NCI-H2171 (cell line): Measurements from ENCODE around the gene NLRX1.
"Not testable (repeated sequence)": the region's sequence is repeated elsewhere in the genome, so short reads cannot be mapped to it uniquely, and the experiment has no call there.

Experiments
- DNase-seq: peaks from one replicate; lab custom pipeline; 2025; lab: John Stamatoyannopoulos, UW

NLRX1 gene, protein sequence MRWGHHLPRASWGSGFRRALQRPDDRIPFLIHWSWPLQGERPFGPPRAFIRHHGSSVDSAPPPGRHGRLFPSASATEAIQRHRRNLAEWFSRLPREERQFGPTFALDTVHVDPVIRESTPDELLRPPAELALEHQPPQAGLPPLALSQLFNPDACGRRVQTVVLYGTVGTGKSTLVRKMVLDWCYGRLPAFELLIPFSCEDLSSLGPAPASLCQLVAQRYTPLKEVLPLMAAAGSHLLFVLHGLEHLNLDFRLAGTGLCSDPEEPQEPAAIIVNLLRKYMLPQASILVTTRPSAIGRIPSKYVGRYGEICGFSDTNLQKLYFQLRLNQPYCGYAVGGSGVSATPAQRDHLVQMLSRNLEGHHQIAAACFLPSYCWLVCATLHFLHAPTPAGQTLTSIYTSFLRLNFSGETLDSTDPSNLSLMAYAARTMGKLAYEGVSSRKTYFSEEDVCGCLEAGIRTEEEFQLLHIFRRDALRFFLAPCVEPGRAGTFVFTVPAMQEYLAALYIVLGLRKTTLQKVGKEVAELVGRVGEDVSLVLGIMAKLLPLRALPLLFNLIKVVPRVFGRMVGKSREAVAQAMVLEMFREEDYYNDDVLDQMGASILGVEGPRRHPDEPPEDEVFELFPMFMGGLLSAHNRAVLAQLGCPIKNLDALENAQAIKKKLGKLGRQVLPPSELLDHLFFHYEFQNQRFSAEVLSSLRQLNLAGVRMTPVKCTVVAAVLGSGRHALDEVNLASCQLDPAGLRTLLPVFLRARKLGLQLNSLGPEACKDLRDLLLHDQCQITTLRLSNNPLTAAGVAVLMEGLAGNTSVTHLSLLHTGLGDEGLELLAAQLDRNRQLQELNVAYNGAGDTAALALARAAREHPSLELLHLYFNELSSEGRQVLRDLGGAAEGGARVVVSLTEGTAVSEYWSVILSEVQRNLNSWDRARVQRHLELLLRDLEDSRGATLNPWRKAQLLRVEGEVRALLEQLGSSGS

DNA sequence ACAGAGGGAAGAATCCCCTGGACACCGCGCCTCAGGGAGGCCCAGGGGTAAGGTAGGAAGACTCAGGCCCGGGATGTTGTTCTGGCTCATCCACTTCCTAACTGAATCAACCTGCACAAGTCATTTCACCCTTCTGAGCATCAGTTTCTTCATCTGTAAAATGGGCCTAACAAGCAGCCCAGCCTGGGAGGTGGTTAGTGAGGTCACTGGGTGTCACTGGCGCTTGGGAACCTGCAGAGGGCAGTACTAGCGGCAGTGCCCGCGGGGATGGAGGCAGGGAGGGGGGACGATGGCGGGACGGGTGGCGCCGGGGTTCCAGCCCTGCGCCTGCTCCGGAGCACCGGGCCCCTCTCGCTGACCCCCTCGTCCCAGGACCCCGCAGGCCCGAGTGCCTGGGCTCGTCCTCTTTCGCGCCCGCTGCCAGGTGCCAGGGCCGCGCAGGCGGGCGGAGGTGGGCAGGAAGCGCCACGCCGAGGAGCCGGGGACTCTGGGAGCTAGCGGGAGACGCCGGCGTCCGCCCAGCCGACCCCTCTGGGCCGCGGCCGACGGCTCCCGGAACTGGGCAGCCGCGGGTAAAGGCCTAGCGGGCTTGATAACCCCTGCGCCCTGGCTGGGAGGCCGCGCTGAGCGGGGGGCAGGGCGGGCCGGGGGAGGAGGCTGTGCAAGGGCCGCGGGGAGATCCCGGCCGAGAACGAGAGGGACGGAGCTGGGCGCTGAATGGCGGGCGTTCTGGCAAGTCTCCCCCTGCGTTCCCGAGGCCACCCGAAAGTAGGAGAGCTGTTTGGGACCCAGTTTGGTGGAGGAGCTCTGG is at the start of gene NLRX1:
TSS of gene NLRX1 (plus strand) at position 255 of the 811 bp plus-strand sequence. CDS start 2,679 bp downstream, outside the sequence.
- peak; percentile 55 for DNase-seq

DNA sequence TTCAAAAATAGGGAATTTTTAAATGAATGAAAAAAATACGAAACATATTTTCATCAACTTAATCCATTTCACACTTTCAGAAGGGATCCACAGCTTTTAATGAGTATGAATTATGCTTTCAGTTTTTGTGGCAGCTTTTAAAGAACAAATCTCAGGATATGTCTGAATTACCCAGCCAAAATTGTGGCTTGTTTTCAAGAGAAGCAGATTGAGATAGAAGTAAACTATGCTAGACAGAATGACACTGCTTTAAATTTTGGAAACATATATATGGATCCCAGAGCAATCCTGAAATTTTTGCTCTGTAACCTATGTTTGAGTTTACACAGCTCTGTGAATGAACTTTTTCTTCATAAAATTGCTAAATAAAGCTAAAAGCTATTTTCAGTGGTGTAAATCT is 49.6 kb upstream of the NLRX1 start:
- DNase-seq: no peak

DNA sequence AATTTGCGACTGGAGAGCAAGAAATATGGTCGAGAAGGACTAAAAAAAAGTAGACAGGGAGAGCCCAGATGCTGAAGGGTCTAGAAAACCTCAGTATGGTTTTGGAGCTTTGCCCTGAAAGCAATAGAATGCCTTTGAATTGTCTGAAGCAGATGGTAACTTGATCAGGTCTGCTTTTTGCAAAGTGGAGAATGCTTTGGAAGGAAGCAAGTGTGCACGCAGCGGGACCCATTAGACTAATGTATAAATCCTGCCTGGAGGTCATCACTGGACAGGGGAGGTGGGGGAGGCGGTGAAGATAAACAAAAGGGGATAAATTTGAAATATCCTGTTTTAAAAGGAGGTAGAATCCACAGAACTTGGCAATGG is 47.9 kb upstream of the NLRX1 start:
- no peak for DNase-seq

DNA sequence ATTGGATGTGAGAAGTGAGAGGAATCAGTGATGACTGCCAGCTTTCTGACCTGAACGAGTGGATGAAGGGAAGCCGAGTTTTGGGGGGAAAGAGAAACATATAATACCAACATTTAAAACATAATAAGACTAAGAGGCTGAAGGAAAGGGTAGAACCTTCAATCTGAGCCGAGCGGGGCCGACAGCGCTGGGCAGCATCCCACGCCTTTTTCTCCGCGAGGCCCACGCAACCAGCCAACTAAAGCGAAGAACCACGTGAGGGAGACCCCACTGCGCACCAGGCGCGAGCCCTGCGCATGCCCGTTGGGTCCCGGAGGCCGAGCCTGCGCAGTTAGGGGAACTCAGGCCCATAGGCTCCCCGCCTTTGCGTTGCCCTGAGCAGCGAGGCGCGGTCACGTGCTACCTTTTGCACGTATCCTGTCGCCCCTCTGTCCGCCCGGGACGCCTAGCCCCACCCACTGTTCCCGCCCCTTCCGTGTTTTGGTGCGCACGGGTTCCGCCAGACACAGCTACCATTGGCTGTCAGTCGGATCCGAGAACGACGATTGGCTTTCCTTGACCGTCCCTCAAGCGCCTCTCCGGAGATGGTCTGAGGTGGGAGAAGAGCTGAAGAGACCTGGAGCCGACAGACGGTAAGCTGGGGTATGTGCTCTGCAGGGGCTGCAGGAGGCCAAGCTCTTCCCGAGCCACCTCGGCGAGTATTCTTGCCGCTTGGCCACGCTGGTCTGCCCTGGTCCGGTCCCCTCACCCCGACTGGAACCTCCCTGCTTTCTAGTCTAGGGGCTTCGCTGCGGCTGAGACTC is 47.3 kb upstream of the NLRX1 start, which contains the start of gene HINFP:
TSS of gene HINFP (plus strand) at position 573 of the 803 bp plus-strand sequence. CDS start 5,365 bp downstream, outside the sequence.
- DNase-seq: peak; percentile 90

DNA sequence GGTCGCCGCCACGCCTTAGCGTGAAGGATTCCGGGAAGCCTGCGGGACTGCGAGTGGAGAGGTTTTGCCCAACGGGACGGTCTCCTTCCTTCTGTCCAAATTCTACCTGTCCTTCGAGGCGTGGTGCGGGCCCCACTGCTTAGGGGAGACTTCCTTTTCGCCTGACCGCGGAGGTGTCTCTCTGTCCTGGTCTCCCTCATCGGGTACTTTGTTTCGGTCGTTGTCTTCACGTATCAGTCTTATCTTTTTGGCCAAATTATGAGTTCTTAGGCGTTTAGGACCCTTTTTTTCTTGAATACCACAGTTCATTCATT is 46.8 kb upstream of the NLRX1 start:
- no peak for DNase-seq

DNA sequence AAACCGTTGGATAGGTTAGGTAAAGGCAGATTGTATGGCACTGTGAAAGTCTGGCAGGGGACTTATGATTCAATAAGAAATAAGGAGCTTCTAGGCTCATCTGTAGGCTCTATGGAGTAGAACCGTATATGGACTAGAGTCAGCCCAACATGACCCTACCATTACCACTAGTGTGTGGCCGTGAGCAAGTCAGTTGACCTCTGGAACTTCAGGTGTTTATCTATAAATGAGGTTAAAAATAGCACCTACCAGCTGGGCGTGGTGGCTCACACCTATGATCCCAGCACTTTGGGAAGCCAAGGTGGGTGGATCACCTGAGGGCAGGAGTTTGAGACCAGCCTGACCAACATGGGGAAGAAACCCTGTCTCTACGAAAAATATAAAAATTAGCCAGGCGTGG is 42.7 kb upstream of the NLRX1 start:
- DNase-seq: no peak

DNA sequence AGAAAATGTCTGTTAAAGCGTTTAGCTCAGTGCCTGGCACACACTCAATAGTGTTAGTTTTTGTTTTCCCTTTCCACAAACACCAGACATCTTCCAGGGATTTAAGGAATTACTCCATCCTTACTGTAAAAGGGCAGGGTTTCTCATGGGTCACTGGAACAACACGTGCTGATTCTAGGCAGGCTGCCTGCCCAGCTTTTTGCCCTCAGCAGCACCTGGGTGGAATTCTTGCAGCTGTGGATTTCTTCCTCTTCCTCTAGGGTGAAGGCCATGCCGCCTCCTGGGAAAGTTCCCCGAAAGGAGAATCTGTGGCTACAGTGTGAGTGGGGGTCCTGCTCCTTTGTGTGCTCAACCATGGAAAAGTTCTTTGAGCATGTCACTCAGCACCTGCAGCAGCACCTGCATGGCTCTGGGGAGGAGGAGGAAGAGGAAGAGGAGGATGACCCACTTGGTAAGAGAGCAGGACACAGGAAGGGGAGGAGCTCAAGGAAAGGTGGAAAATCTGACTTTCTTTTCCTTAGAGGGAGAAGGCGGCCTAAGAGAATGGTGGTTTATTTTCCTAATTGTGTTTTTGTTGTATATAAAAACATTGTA is 41.8 kb upstream of the NLRX1 start:
- no peak for DNase-seq

DNA sequence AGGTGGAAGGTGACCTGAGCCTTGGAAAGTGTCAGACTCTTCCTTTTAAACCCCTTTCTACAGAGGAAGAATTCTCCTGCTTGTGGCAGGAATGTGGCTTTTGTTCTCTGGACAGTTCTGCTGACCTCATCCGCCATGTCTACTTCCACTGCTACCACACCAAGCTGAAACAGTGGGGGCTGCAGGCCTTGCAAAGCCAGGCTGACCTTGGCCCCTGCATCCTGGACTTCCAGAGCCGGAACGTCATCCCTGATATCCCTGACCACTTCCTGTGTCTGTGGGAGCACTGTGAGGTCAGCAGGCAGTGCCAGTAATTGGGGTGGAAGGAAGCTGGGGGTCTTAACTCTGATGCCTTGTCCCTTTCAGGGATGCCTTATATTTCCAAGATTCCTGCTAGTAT is 37.9 kb upstream of the NLRX1 start:
- DNase-seq: no peak

DNA sequence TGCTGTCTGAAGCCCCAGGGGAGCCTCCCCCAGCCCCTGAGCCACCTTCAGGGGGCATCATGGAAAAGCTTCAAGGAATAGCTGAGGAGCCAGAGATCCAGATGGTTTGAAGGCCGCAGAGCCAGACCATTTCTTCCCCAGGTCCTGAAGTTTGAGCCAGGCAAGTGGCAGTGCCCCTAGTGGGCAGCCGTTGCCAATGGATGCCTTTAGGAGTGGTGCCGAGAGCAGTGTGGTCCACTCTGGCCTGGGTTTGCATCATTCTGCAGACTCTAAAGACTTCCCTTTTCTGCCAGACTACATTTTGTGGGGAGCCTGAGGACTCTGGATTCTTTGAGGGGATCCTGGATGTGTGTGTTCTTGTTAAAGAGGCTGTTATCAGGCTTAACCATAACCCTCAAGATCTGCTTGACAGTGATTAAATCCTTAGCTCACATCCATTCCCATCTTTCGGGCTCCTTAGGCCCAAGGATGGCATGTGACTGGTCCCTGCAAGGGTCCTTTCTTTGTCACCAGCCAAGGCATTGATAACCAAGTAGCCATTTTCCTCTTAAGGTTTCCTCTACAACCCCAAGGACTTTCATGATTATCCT is 34.0 kb upstream of the NLRX1 start:
- DNase-seq: no peak

DNA sequence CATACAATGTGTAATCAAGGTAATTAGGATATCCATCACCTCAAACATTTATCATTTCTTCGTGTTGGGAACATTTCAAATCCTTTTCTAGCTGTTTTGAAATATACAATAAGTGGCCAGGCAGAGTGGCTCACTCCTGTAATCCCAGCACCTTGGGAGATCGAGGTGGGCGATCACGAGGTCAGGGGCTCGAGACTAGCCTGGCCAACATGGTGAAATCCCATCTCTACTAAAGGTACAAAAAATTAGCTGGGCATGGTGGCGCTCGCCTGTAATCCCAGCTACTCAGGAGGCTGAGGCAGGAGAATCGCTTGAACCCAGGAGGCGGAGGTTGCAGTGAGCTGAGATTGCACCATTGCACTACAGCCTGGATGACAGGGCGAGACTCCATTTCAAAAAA is 29.2 kb upstream of the NLRX1 start:
- not testable (repeated sequence) for DNase-seq

DNA sequence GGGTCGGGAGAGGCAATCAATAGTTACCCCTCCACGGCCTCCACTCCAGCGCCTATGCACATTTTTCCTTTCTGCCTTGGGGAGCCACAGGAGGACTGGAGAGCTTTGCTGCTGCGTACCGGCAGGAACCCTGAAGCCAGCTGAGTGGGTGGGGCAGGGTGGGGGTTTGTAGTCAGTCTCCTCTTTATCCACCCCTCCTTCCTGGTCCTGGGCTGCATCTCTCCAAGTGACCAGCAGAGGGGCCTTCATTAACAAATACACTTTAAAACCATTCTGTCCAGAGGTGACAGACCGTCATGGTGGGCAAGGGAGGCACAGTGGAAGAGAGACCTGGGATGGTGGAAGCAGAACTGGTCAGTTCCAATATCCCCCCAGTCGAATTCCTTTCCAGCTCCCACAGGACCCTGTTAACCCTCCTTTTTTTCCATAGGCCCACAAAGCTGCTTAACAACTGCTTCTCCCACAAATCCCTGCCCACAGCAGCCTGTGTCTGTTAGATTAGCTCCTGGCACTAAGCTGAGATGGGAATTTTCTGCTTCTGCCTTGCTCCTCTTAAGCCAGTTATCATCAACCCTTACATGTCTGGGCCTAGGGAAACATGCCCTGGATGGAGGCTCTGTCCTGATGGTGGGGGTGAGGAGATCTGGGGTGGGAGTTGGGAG is 23.6 kb upstream of the NLRX1 start:
- DNase-seq: no peak

DNA sequence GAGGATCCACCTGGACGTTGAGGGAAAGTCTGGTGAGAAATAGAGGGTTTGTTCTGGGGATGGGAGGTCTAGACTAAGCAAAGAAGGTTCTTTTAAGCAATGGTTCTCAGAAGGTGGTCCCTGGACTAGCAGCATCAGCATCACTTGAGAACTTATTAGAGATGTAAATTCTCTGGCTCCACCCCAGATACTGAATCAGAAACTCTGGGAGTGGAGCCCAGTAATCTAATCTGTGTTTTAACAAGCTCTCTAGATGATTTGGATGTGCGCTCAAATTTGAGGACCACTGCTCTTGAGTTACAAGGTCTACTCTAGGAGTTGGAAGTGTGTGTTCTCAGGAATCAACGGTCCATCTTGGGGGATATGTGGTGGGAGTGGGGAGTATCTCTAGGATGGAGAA is 23.0 kb upstream of the NLRX1 start:
- DNase-seq: no peak

DNA sequence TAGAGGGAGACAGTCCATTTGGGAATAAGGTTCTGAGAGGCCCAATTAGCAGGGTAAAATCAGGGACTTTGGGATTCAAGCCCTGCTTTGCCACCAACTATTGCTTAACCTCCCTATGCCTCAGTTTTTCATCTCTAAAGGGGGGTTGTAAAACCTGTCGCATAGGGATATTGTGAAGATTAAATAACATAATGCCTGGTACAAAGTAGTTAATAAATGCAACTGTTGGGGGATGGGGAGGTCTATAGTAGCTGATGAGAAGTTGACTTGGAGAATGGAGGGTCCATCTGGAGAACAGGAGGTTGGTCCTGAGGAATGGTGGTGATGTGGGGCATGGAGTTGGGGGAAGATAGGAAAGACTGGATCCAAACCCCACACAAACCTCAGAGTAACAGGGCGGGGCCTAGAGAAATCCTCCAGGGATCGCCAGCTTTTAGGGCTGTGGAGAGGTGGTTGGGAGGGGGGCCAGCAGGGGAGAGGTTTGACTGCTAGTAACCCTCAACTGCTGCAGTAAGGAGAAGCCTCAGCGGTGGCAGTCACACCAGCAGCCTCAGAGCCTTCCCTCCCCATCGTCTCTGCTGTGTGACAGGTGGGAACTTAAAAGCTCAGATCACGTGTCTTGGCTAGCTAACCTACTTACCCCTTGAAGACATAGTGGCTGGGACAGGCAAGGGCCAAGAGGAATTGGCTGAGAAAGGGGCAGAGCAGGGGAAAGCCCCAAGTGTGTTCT is 20.8 kb upstream of the NLRX1 start:
- peak; percentile 10 for DNase-seq

DNA sequence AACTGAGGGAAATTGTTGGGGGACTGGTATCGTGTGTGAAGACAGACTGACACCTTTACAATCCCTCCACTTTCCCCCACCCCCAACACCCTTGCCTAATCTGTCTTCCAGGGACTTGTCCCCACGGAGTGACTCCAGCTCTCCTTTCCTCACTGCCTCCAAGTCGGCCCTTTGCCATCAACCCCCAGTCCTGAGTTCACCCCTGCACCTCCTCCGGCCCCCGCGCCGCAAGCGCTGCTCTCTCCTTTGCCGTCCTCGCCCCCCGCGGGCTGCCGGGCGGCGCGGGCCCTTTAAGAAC is 19.9 kb upstream of the NLRX1 start:
- no peak for DNase-seq

DNA sequence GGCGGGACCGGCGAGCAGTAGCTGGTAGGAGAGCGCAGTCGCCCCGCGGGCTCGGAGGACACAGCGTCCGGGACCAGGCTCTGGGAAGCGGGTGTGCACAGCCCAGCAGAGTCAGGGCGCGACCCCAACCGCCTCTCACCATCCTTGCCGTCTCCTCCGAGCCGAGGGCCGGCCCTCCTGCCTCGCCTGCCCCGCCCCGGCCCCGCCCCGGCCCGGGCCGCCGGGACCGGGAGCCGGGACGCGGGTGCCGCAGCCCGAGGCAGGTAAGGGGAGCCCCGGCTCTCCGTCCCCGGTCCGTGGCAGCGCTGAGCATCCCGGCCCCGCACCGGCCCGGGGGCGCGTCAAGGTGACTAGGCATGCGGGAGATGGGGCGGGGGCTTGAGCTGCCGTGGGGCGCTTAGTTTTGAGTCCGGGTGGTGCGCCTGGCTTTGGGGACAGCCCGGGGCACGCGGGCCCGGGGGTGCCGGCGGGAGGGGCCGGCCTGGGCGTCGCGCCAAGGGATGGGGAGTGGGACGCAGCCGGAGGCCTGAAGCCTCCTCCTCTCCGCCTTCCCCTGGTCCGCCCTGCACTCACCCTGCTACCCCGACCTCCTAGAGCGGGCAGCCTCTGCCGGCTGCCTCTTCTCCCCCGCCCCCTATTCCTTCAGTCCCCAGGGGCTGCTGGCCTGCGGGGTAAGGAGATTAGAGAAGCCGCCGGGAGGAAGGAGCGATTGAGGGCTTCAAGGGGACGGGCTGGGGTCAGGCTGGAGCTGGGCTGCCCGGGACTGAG is 19.3 kb upstream of the NLRX1 start, which contains the start of gene ABCG4:
TSS of gene ABCG4 (plus strand) at position 35 of the 768 bp plus-strand sequence. CDS start 914 bp downstream, outside the sequence.
- DNase-seq: no peak

DNA sequence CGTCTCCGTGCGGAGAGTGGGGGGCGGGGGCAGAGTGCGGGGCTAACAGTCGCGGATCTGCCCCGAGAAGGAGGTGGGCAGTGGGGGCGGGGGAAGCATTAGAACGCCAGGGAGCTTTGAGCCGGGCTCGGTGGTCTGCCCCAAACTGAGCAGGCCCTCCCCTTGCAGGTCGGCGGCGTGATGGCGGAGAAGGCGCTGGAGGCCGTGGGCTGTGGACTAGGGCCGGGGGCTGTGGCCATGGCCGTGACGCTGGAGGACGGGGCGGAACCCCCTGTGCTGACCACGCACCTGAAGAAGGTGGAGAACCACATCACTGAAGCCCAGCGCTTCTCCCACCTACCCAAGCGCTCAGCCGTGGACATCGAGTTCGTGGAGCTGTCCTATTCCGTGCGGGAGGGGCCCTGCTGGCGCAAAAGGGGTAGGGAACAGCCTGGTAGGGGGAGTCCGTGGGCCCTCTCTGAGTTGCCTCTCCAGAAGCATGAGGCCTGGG is 18.7 kb upstream of the NLRX1 start:
- DNase-seq: no peak

DNA sequence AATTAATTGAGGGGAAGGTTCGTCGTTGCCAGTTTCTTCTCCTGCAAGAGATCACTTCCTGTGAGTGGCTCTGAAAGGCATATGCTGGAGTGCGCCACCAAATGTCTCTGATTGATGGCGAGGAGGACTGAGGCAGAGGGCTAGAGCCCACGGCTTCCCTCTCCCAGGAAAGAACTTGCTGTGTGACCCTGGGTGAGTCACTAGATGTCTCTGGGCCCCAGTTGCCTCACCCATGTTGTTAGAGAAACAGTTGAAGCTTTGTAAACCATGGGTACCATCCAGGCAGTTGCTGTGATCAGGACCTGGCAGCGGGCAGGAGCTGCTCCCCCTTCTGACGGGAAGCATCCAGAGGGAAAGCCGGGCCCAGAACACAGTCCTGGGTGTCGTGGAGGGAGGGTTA is 16.5 kb upstream of the NLRX1 start:
- DNase-seq: no peak

DNA sequence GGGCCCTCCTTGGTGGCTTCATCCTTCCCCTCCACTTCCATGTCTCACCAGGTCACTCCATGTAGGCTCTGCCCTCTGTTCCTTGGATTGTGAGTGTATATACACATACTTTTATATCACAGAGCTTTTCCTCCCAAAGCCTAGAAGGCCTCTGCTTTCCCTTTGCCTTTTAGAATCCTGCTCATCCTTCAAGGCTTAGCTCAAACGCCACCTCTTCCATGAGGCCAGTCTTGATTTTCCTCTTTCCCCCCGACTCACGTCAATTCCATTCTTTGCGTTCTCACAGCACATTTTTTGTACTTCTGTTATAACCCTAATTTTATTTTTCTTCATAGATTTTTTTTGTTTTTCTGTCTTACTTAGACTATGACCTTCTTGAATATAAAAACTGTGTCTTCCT is 15.9 kb upstream of the NLRX1 start:
- no peak for DNase-seq
